ENCODE data around the gene YOD1.

YOD1 gene

GRCh38 chr1:207067185-207067584, 16.2 kb upstream of the YOD1 start:
- Mint-ChIP-seq H3K9me3 (no peaks in the 10 kb centered on the region), H3K4me1 (ENCODE audit: low read depth) (peaks cover 18% of the 10 kb centered on the region), H3K27ac (no peak overlapping the region), H3K36me3 (ENCODE audit: low read depth) (peaks cover 97% of the 10 kb centered on the region), H3K4me3 (no peak overlapping the region), H3K27me3 (no peaks in the 10 kb centered on the region)
- intact Hi-C loops (cut with micrococcal nuclease) = no loop called here

GRCh38 chr1:207064561-207064960, 13.6 kb upstream of the YOD1 start:
- Mint-ChIP-seq H3K27me3 (no peaks in the 10 kb centered on the region), H3K36me3 (ENCODE audit: low read depth) (peaks cover 99% of the 10 kb centered on the region), H3K4me1 (ENCODE audit: low read depth) (peaks cover 13% of the 10 kb centered on the region), H3K27ac (no peak overlapping the region), H3K9me3 (no peaks in the 10 kb centered on the region), H3K4me3 (no peak overlapping the region)
- intact Hi-C loops (cut with micrococcal nuclease) = no loop called here

GRCh38 chr1:207063014-207063413, 12.0 kb upstream of the YOD1 start:
- H3K27me3 Mint-ChIP-seq = no peaks in the 10 kb centered on the region
- intact Hi-C loops (cut with micrococcal nuclease) = no loop called here
- peaks cover 91% of the 10 kb centered on the region for H3K36me3 Mint-ChIP-seq (ENCODE audit: low read depth)
- no peak overlapping the region for H3K4me3 Mint-ChIP-seq
- no peak overlapping the region for H3K27ac Mint-ChIP-seq
- H3K9me3 Mint-ChIP-seq = no peaks in the 10 kb centered on the region
- peaks cover 6% of the 10 kb centered on the region for H3K4me1 Mint-ChIP-seq (ENCODE audit: low read depth)

GRCh38 chr1:207062058-207062457, 11.1 kb upstream of the YOD1 start:
- intact Hi-C loops (cut with micrococcal nuclease) = no loop called here
- peaks cover 6% of the 10 kb centered on the region for H3K4me1 Mint-ChIP-seq (ENCODE audit: low read depth)
- H3K27ac Mint-ChIP-seq = no peak overlapping the region
- H3K9me3 Mint-ChIP-seq = no peaks in the 10 kb centered on the region
- H3K27me3 Mint-ChIP-seq = no peaks in the 10 kb centered on the region
- peaks cover 82% of the 10 kb centered on the region for H3K36me3 Mint-ChIP-seq (ENCODE audit: low read depth)
- H3K4me3 Mint-ChIP-seq = no peak overlapping the region

- Mint-ChIP-seq H3K36me3 (ENCODE audit: low read depth) (peaks cover 78% of the 10 kb centered on the region), H3K27ac (no peak overlapping the region), H3K4me1 (ENCODE audit: low read depth) (peaks cover 6% of the 10 kb centered on the region), H3K27me3 (no peaks in the 10 kb centered on the region), H3K4me3 (no peak overlapping the region), H3K9me3 (no peaks in the 10 kb centered on the region)
- intact Hi-C loops (cut with micrococcal nuclease) = no loop called here
These were observed 9.6 kb upstream of the YOD1 start for GRCh38 chr1:207060596-207060995.

- Mint-ChIP-seq H3K9me3 (no peaks in the 10 kb centered on the region), H3K27ac (no peak overlapping the region), H3K4me3 (no peak overlapping the region), H3K4me1 (ENCODE audit: low read depth) (peaks cover 10% of the 10 kb centered on the region), H3K27me3 (no peaks in the 10 kb centered on the region), H3K36me3 (ENCODE audit: low read depth) (peaks cover 75% of the 10 kb centered on the region)
- intact Hi-C loops (cut with micrococcal nuclease) = no loop called here
These were observed 8.9 kb upstream of the YOD1 start for GRCh38 chr1:207059881-207060280.

- Mint-ChIP-seq H3K9me3 (no peaks in the 10 kb centered on the region), H3K4me1 (ENCODE audit: low read depth) (peaks cover 17% of the 10 kb centered on the region), H3K4me3 (no peak overlapping the region), H3K27me3 (no peaks in the 10 kb centered on the region), H3K27ac (no peak overlapping the region), H3K36me3 (ENCODE audit: low read depth) (peaks cover 71% of the 10 kb centered on the region)
- intact Hi-C loops (cut with micrococcal nuclease) = no loop called here
These were observed 8.2 kb upstream of the YOD1 start for GRCh38 chr1:207058878-207059867.

- Mint-ChIP-seq H3K27ac (no peak overlapping the region), H3K36me3 (ENCODE audit: low read depth) (peaks cover 65% of the 10 kb centered on the region)
- intact Hi-C loops (cut with micrococcal nuclease) = no loop called here
These were observed 7.2 kb upstream of the YOD1 start for GRCh38 chr1:207058252-207058651.

GRCh38 chr1:207056673-207057072, 5.7 kb upstream of the YOD1 start:
- intact Hi-C loops (cut with micrococcal nuclease) = no loop called here
- peaks cover 54% of the 10 kb centered on the region for H3K36me3 Mint-ChIP-seq (ENCODE audit: low read depth)
- H3K27ac Mint-ChIP-seq = no peak overlapping the region
- no peaks in the 10 kb centered on the region for H3K27me3 Mint-ChIP-seq
- no peaks in the 10 kb centered on the region for H3K9me3 Mint-ChIP-seq
- H3K4me1 Mint-ChIP-seq (ENCODE audit: low read depth) = peaks cover 28% of the 10 kb centered on the region
- no peak overlapping the region for H3K4me3 Mint-ChIP-seq

More at GRCh38 chr1:207058252-207058651, 7.2 kb upstream of the YOD1 start:
- Mint-ChIP-seq H3K4me1 (ENCODE audit: low read depth) (peaks cover 25% of the 10 kb centered on the region), H3K9me3 (no peaks in the 10 kb centered on the region), H3K27me3 (no peaks in the 10 kb centered on the region), H3K4me3 (no peak overlapping the region)

- Mint-ChIP-seq H3K4me1 (ENCODE audit: low read depth) (peaks cover 36% of the 10 kb centered on the region), H3K36me3 (ENCODE audit: low read depth) (peaks cover 48% of the 10 kb centered on the region), H3K4me3 (no peak overlapping the region), H3K9me3 (no peaks in the 10 kb centered on the region), H3K27me3 (no peaks in the 10 kb centered on the region), H3K27ac (no peak overlapping the region)
- intact Hi-C loops (cut with micrococcal nuclease) = no loop called here
These were observed 4.5 kb upstream of the YOD1 start for GRCh38 chr1:207055386-207056001.

GRCh38 chr1:207054491-207054890, 3.5 kb upstream of the YOD1 start:
- Mint-ChIP-seq H3K36me3 (ENCODE audit: low read depth) (peaks cover 46% of the 10 kb centered on the region), H3K4me3 (peak overlapping the region; percentile 93), H3K27ac (peak overlapping the region; percentile 89), H3K27me3 (no peaks in the 10 kb centered on the region), H3K4me1 (ENCODE audit: low read depth) (peaks cover 32% of the 10 kb centered on the region), H3K9me3 (no peaks in the 10 kb centered on the region)
- intact Hi-C loops (cut with micrococcal nuclease) = loop anchor here (5.0 kb wide), 1 partner anchor 37 kb away; no protein-coding TSS in a partner anchor

- peaks cover 50% of the 10 kb centered on the region for H3K36me3 Mint-ChIP-seq (ENCODE audit: low read depth)
- no peaks in the 10 kb centered on the region for H3K27me3 Mint-ChIP-seq
- peak within 1 kb of the TSS; percentile 89 for H3K27ac Mint-ChIP-seq
- peak within 1 kb of the TSS; percentile 93 for H3K4me3 Mint-ChIP-seq
- intact Hi-C loops (cut with micrococcal nuclease) = loop anchor here (5.0 kb wide), 1 partner anchor 36 kb away; no protein-coding TSS in a partner anchor
- peaks cover 30% of the 10 kb centered on the region for H3K4me1 Mint-ChIP-seq (ENCODE audit: low read depth)
- H3K9me3 Mint-ChIP-seq = no peaks in the 10 kb centered on the region
These were observed 2.1 kb upstream of the YOD1 start, which contains the start of gene PFKFB2 for GRCh38 chr1:207052911-207053769. Gene PFKFB2, plus strand, starts transcription at chr1:207053275. Its CDS starts 1,443 bp downstream, at chr1:207054718.

GRCh38 chr1:207050480-207051190, 373 bp downstream of the YOD1 start:
- intact Hi-C loops (cut with micrococcal nuclease) = loop anchor here (5.0 kb wide), 1 partner anchor 33 kb away; no protein-coding TSS in a partner anchor
- H3K27me3 Mint-ChIP-seq = no peaks in the 10 kb centered on the region
- H3K4me3 Mint-ChIP-seq = peak overlapping the region; percentile 97
- H3K36me3 Mint-ChIP-seq (ENCODE audit: low read depth) = peaks cover 46% of the 10 kb centered on the region
- H3K9me3 Mint-ChIP-seq = no peaks in the 10 kb centered on the region
- peak overlapping the region; percentile 97 for H3K27ac Mint-ChIP-seq
- H3K4me1 Mint-ChIP-seq (ENCODE audit: low read depth) = peaks cover 34% of the 10 kb centered on the region

All from dendritic cell treated with granulocyte-macrophage colony-stimulating factor and Interleukin-4, amounts not matched to agents 40 ng/mL and 50 ng/mL, for 4 days (primary cell).